Keratinocyte (primary cell): ENCODE data around the gene MNDA. TPM values are rescaled to one million over a fixed set of nuclear protein-coding genes. Genes with fewer than 3 reads are reported as not detected.

Experiments used
- DNase-seq: peaks from one replicate; pipeline ENCODE4 v3.0.0-alpha.2; 2011; ENCODE audit warnings: low read depth, missing footprints, low spot score
- FAIRE-seq: peaks from 2 replicates; lab custom pipeline; 2011; peaks lifted over from hg19 to GRCh38; lab: Jason Lieb, UNC
- H2AFZ ChIP-seq: 2 replicates; pipeline ENCODE4 v1.6.0; 2012; ENCODE audit warnings: low read length, control low read depth, inconsistent platforms; ENCODE audit not compliant: control insufficient read depth
- H3K27ac ChIP-seq: 2 replicates; pipeline ENCODE4 v1.5.1; 2011; ENCODE audit warnings: low read length; ENCODE audit not compliant: control insufficient read depth, insufficient read depth
- H3K27me3 ChIP-seq: 3 replicates; pipeline ENCODE4 v1.6.0; 2011; ENCODE audit warnings: low read length; ENCODE audit not compliant: control insufficient read depth, insufficient read depth; ENCODE audit errors: extremely low read depth
- H3K36me3 ChIP-seq, 2 experiments: 2 replicates in 1 of 2; 3 replicates in 1 of 2; pipeline ENCODE4 v1.5.1; 2011; ENCODE audit warnings: low read length in 2 of 2, mild to moderate bottlenecking in 1 of 2; ENCODE audit not compliant: control insufficient read depth in 2 of 2, insufficient read depth in 2 of 2; ENCODE audit errors: extremely low read depth in 1 of 2
- H3K4me1 ChIP-seq: 3 replicates; pipeline ENCODE4 v1.5.1; 2011; ENCODE audit warnings: low read length; ENCODE audit not compliant: control insufficient read depth, insufficient read depth; ENCODE audit errors: extremely low read depth
- H3K4me2 ChIP-seq: 3 replicates; pipeline ENCODE4 v1.6.0; 2011; ENCODE audit warnings: low read depth, low read length; ENCODE audit not compliant: control insufficient read depth, insufficient read depth; ENCODE audit errors: extremely low read depth
- H3K4me3 ChIP-seq, 3 experiments: fragments of 200-600 bp in 1 of 3; sonication (generic) in 1 of 3; 2 replicates in 2 of 3; 3 replicates in 1 of 3; pipeline ENCODE4 v1.5.1; 2011 to 2016; ENCODE audit warnings: low read length in 3 of 3, mild to moderate bottlenecking in 3 of 3, control low read depth in 2 of 3, inconsistent platforms in 1 of 3, low read depth in 1 of 3, mixed read lengths in 1 of 3, mixed run types in 1 of 3, moderate library complexity in 1 of 3; ENCODE audit not compliant: control insufficient read depth in 2 of 3, insufficient read depth in 2 of 3; ENCODE audit errors: extremely low read depth in 1 of 3
- H3K79me2 ChIP-seq: 2 replicates; pipeline ENCODE4 v1.6.0; 2012; ENCODE audit warnings: low read length; ENCODE audit not compliant: control insufficient read depth, insufficient read depth
- H3K9ac ChIP-seq: 3 replicates; pipeline ENCODE4 v1.6.0; 2011; ENCODE audit warnings: low read length; ENCODE audit not compliant: control insufficient read depth, insufficient read depth; ENCODE audit errors: extremely low read depth
- H3K9me1 ChIP-seq: 3 replicates; pipeline ENCODE4 v1.6.0; 2011; ENCODE audit warnings: low read length; ENCODE audit not compliant: control insufficient read depth, insufficient read depth; ENCODE audit errors: extremely low read depth
- H3K9me3 ChIP-seq: 2 replicates; pipeline ENCODE4 v1.5.1; 2012; ENCODE audit warnings: low read depth, low read length; ENCODE audit not compliant: control insufficient read depth
- H4K20me1 ChIP-seq: 3 replicates; pipeline ENCODE4 v1.6.0; 2011; ENCODE audit warnings: low read length; ENCODE audit not compliant: control insufficient read depth, insufficient read depth; ENCODE audit errors: extremely low read depth
- CTCF ChIP-seq, 3 experiments: IDR thresholded peaks in 1 of 3; conservative IDR thresholded peaks in 1 of 3; optimal IDR thresholded peaks in 1 of 3; 2 replicates in 2 of 3; 3 replicates in 1 of 3; pipeline versions ENCODE3 to v1.5.1; 2011; ENCODE audit warnings: low read length in 3 of 3, mild to moderate bottlenecking in 3 of 3, moderate library complexity in 2 of 3, control low read depth in 1 of 3, inconsistent platforms in 1 of 3; ENCODE audit not compliant: insufficient read depth in 2 of 3; ENCODE audit errors: extremely low read depth in 1 of 3
- EZH2 ChIP-seq: IDR thresholded peaks from one replicate; pipeline ENCODE4 v1.6.1; 2012; ENCODE audit warnings: inconsistent platforms, mild to moderate bottlenecking, low read length, moderate library complexity
- dilution Hi-C: fragments of 300-500 bp; cut with MboI; formaldehyde crosslinking; loops from one replicate; pipeline ENCODE4 v1.7.0; 2020; ENCODE audit warnings: low sequenced_read_pairs; ENCODE audit not compliant: extremely low pct_ligation_motif_present
- polyA plus RNA-seq, 5 experiments: library from polyadenylated mRNA; depleted of rRNA in 3 of 5; stranded (reverse) in 3 of 5; stranded (forward) in 1 of 5; unstranded in 1 of 5; fragments of >200 nt; gene quantifications; 1 replicate in 1 of 5; 2 replicates in 3 of 5; 3 replicates in 1 of 5; pipeline versions ENCODE4 v1.2.1 to v1.2.3, GENCODE V29; 2011 to 2012; ENCODE audit warnings: missing spikeins in 2 of 5, low read depth in 1 of 5, low replicate concordance in 1 of 5

MNDA gene
- polyA plus RNA-seq, 1 donor (not counting 4 experiments of a cell fraction or from before 2014, with no cell fraction given), result not detected

GRCh38 chr1:158836038-158836437 is 4.9 kb downstream of the MNDA start:
- Histone ChIP-seq H4K20me1 (no peaks in the 10 kb centered on the region), H3K9ac (no peak overlapping the region), H3K9me3 (no peaks in the 10 kb centered on the region), H3K4me2 (no peak overlapping the region), H3K27ac (no peak overlapping the region), H3K4me1 (no peaks in the 10 kb centered on the region), H3K27me3 (no peaks in the 10 kb centered on the region), H2AFZ (no peak overlapping the region), H3K36me3 (no peaks in the 10 kb centered on the region), H3K79me2 (no peaks in the 10 kb centered on the region), H3K9me1 (no peaks in the 10 kb centered on the region), H3K4me3 (no peak overlapping the region)
- no peak for DNase-seq
- no peak for FAIRE-seq
- no peak for TF ChIP-seq CTCF (optimal IDR thresholded peaks at IDR 0.05 in 1 of 3, IDR thresholded peaks at IDR 0.05 in 1 of 3, conservative IDR thresholded peaks at IDR 0.05 in 1 of 3; ENCODE audit: extremely low read depth in 1 of 3, insufficient read depth in 2 of 3, low read length in 3 of 3)
- TF ChIP-seq EZH2, result no peak
- dilution Hi-C loops, result no loop called here

GRCh38 chr1:158838660-158839059 is 7.5 kb downstream of the MNDA start:
- no peaks in the 10 kb centered on the region for H3K27me3 ChIP-seq
- H3K79me2 ChIP-seq, result no peaks in the 10 kb centered on the region
- H3K4me3 ChIP-seq, result no peak overlapping the region
- H4K20me1 ChIP-seq, result no peaks in the 10 kb centered on the region
- H3K9ac ChIP-seq, result no peak overlapping the region
- H3K4me2 ChIP-seq, result no peak overlapping the region
- H3K36me3 ChIP-seq, result no peaks in the 10 kb centered on the region
- dilution Hi-C loops, result no loop called here
- DNase-seq (no peak), FAIRE-seq (no peak)
- no peaks in the 10 kb centered on the region for H3K9me1 ChIP-seq
- H2AFZ ChIP-seq, result no peak overlapping the region
- H3K9me3 ChIP-seq, result no peaks in the 10 kb centered on the region
- H3K4me1 ChIP-seq, result no peaks in the 10 kb centered on the region
- H3K27ac ChIP-seq, result no peak overlapping the region
- TF ChIP-seq CTCF (optimal IDR thresholded peaks at IDR 0.05 in 1 of 3, IDR thresholded peaks at IDR 0.05 in 1 of 3, conservative IDR thresholded peaks at IDR 0.05 in 1 of 3; ENCODE audit: extremely low read depth in 1 of 3, insufficient read depth in 2 of 3, low read length in 3 of 3) (no peak), EZH2 (no peak)
